IMR-90 (cell line): ENCODE measurements around the gene ZSCAN10. TPM values are rescaled to one million over a fixed set of nuclear protein-coding genes. Genes with fewer than 3 reads are reported as not detected.

Experiments used
- ATAC-seq: fragments of 200-7000 bp; cut with Tn5 transposase; 2 replicates; pipeline ENCODE4 v1.9.1; 2020; ENCODE audit warnings: low read depth, mild to moderate bottlenecking, moderate library complexity
- BruUV-seq: library from RNA; stranded (reverse); fragments of 400-500 nt; replicated peaks from 2 replicates; lab custom pipeline; 2021; lab: Mats Ljungman, UMichigan
- CTCF ChIA-PET: fragments of 300-600 bp; formaldehyde crosslinking; extraction: SDS; loops from one replicate; lab custom pipeline; 2021; ENCODE audit warnings: antibody characterized with exemption; lab: Yijun Ruan, JAX
- POLR2A ChIA-PET: fragments of 300-600 bp; sonication (Branson Sonifier 250); formaldehyde crosslinking; loops from one replicate; lab custom pipeline; 2022; ENCODE audit warnings: antibody characterized with exemption; ENCODE audit not compliant: unreplicated experiment; lab: Charles Lee
- DNase-seq: peaks from one replicate; pipeline ENCODE4 v3.0.0; 2013
- H2AFZ ChIP-seq: replicated peaks from 2 replicates; pipeline ENCODE3; 2013; ENCODE audit warnings: low read length, mild to moderate bottlenecking; ENCODE audit not compliant: poor library complexity
- H2AK5ac ChIP-seq: 2 replicates; pipeline ENCODE4 v1.6.1; 2013; ENCODE audit warnings: low read depth, low read length, inconsistent platforms
- H2AK9ac ChIP-seq: replicated peaks from 2 replicates; pipeline ENCODE3; 2013; ENCODE audit warnings: mild to moderate bottlenecking, low read depth, low read length, moderate library complexity; ENCODE audit not compliant: poor library complexity
- H2BK120ac ChIP-seq: 2 replicates; pipeline ENCODE4 v1.6.1; 2013; ENCODE audit warnings: low read depth, low read length, inconsistent platforms
- H2BK15ac ChIP-seq: 3 replicates; pipeline ENCODE4 v1.6.1; 2013; ENCODE audit warnings: low read depth, low read length, inconsistent platforms
- H2BK20ac ChIP-seq: 2 replicates; pipeline ENCODE4 v1.6.1; 2013; ENCODE audit warnings: low read depth, mild to moderate bottlenecking, inconsistent platforms, low read length, moderate library complexity
- H2BK5ac ChIP-seq: 2 replicates; pipeline ENCODE4 v1.6.1; 2013; ENCODE audit warnings: mild to moderate bottlenecking, low read depth, low read length, inconsistent platforms; ENCODE audit not compliant: poor library complexity, severe bottlenecking
- H3K14ac ChIP-seq: replicated peaks from 2 replicates; pipeline ENCODE4 v1.6.1; 2013; ENCODE audit warnings: low read depth, low read length, inconsistent platforms
- H3K18ac ChIP-seq: 2 replicates; pipeline ENCODE4 v1.6.1; 2013; ENCODE audit warnings: low read depth, low read length, control low read depth
- H3K23ac ChIP-seq: 2 replicates; pipeline ENCODE4 v1.6.1; 2013; ENCODE audit warnings: low read depth, low read length, inconsistent platforms
- H3K27ac ChIP-seq: 2 replicates; pipeline ENCODE4 v1.5.1; 2013; ENCODE audit warnings: mild to moderate bottlenecking, control low read depth, low read length; ENCODE audit not compliant: insufficient read depth
- H3K27me3 ChIP-seq: 2 replicates; pipeline ENCODE4 v1.6.1; 2013; ENCODE audit warnings: low read length; ENCODE audit not compliant: control insufficient read depth, insufficient read depth
- H3K36me3 ChIP-seq: 2 replicates; pipeline ENCODE4 v1.6.1; 2013; ENCODE audit warnings: low read length, mixed read lengths; ENCODE audit not compliant: control insufficient read depth, insufficient read depth
- H3K4ac ChIP-seq: 2 replicates; pipeline ENCODE4 v1.6.1; 2013; ENCODE audit warnings: low read depth, low read length, inconsistent platforms
- H3K4me1 ChIP-seq: 2 replicates; pipeline ENCODE4 v1.6.1; 2013; ENCODE audit warnings: low read length, mixed read lengths; ENCODE audit not compliant: control insufficient read depth, insufficient read depth
- H3K4me2 ChIP-seq: 2 replicates; pipeline ENCODE4 v1.6.1; 2013; ENCODE audit warnings: low read depth, mild to moderate bottlenecking, control low read depth, low read length, moderate library complexity
- H3K4me3 ChIP-seq: 2 replicates; pipeline ENCODE4 v1.5.1; 2013; ENCODE audit warnings: low read depth, mild to moderate bottlenecking, control low read depth, low read length, moderate library complexity; ENCODE audit not compliant: insufficient read depth
- H3K56ac ChIP-seq: 2 replicates; pipeline ENCODE4 v1.6.1; 2013; ENCODE audit warnings: low read length, inconsistent platforms; ENCODE audit not compliant: insufficient read depth; ENCODE audit errors: extremely low read depth
- H3K79me1 ChIP-seq, 2 experiments: 2 replicates each; pipeline ENCODE4 v1.6.1; 2013; ENCODE audit warnings: low read length in 2 of 2, inconsistent platforms in 1 of 2, low read depth in 1 of 2
- H3K9ac ChIP-seq: 2 replicates; pipeline ENCODE4 v1.6.1; 2013; ENCODE audit warnings: low read depth, low read length, control low read depth
- H3K9me1 ChIP-seq: 2 replicates; pipeline ENCODE4 v1.6.1; 2013; ENCODE audit warnings: low read length, inconsistent platforms; ENCODE audit not compliant: insufficient read depth
- H3K9me3 ChIP-seq: 2 replicates; pipeline ENCODE4 v1.6.1; 2013; ENCODE audit warnings: low read length; ENCODE audit not compliant: control insufficient read depth, insufficient read depth
- H4K20me1 ChIP-seq: 2 replicates; pipeline ENCODE4 v1.6.1; 2013; ENCODE audit warnings: low read length, inconsistent platforms; ENCODE audit not compliant: insufficient read depth
- H4K5ac ChIP-seq: 2 replicates; pipeline ENCODE4 v1.6.1; 2013; ENCODE audit warnings: mild to moderate bottlenecking, low read depth, low read length, control low read depth
- H4K8ac ChIP-seq, 2 experiments: 2 replicates each; pipeline ENCODE4 v1.6.1; 2013; ENCODE audit warnings: low read depth in 2 of 2, low read length in 2 of 2, control low read depth in 1 of 2, inconsistent platforms in 1 of 2
- H4K91ac ChIP-seq: 2 replicates; pipeline ENCODE4 v1.6.1; 2013; ENCODE audit warnings: low read depth, low read length, inconsistent platforms; ENCODE audit not compliant: insufficient read depth
- CEBPB ChIP-seq: IDR thresholded peaks from 2 replicates; pipeline ENCODE4 v1.6.1; 2012; ENCODE audit warnings: low read depth, low read length, improper control_type of control experiment
- FOS ChIP-seq: fragments of 150-350 bp; IDR thresholded peaks from 2 replicates; pipeline ENCODE4 v1.6.1; 2016; ENCODE audit warnings: low read depth, low read length
- MXI1 ChIP-seq: IDR thresholded peaks from 2 replicates; pipeline ENCODE4 v1.6.1; 2012; ENCODE audit warnings: low read depth, mild to moderate bottlenecking, low read length, moderate library complexity, borderline replicate concordance
- POLR2A ChIP-seq: IDR thresholded peaks from 2 replicates; pipeline ENCODE4 v1.6.1; 2012; ENCODE audit warnings: mild to moderate bottlenecking, low read depth, low read length
- SMC3 ChIP-seq: fragments of 150-350 bp; IDR thresholded peaks from 2 replicates; pipeline ENCODE4 v1.6.1; 2016; ENCODE audit warnings: low read depth, mild to moderate bottlenecking, antibody characterized with exemption, low read length, moderate library complexity
- WGBS, 2 experiments: methylation state at CpG; one replicate each; pipeline versions ENCODE4 v1.1.5 to v1.1.7; 2013; ENCODE audit warnings: missing lambda C conversion rate in 2 of 2; ENCODE audit not compliant: insufficient read length in 1 of 2; ENCODE audit errors: extremely low coverage in 2 of 2; 5-methylcytosine and 5-hydroxymethylcytosine counted together
- dilution Hi-C: fragments of 300-500 bp; cut with HindIII; formaldehyde crosslinking; loops from one replicate; pipeline ENCODE4 v1.14.3; 2018; ENCODE audit warnings: low sequenced_read_pairs; ENCODE audit not compliant: unreplicated experiment
- in situ Hi-C: fragments of 300-500 bp; cut with MboI; formaldehyde crosslinking; loops from 3 replicates; pipeline ENCODE4 v1.14.3; 2019; ENCODE audit warnings: low sequenced_read_pairs, inconsistent platforms, mixed read lengths
- intact Hi-C: fragments of 100-400 bp; cut with micrococcal nuclease; formaldehyde crosslinking; loops from 2 replicates; pipeline ENCODE4 v1.10.0; 2022
- polyA plus RNA-seq, 3 experiments: library from polyadenylated mRNA; depleted of rRNA; stranded (reverse); fragments of >200 nt; gene quantifications; 2 replicates each; pipeline ENCODE4 v1.2.3, GENCODE V29; 2012; ENCODE audit warnings: low replicate concordance in 1 of 3
- total RNA-seq: library from RNA; depleted of rRNA; stranded (reverse); fragments of >200 nt; gene quantifications from 2 replicates; pipeline ENCODE4 v1.2.3, GENCODE V29; 2012
- TF ChIP-seq, protein P1 (sequence below): conservative IDR thresholded peaks from 2 replicates; pipeline ENCODE4 v1.5.1; 2012; ENCODE audit warnings: mild to moderate bottlenecking, low read depth, low read length, improper control_type of control experiment
- TF ChIP-seq, protein P2 (sequence below): fragments of 150-350 bp; IDR thresholded peaks from 2 replicates; pipeline ENCODE4 v1.6.1; 2016; ENCODE audit warnings: low read depth, mild to moderate bottlenecking, low read length, moderate library complexity, borderline replicate concordance
- TF ChIP-seq, protein P3 (sequence below): fragments of 150-350 bp; IDR thresholded peaks from 2 replicates; pipeline ENCODE4 v1.6.1; 2017; ENCODE audit warnings: mild to moderate bottlenecking, antibody characterized with exemption, low read length, low read depth

Gene ZSCAN10
- total and polyA plus RNA-seq, 2 of the 4 experiments (the other 2 are of a cell fraction) = not detected

DNA sequence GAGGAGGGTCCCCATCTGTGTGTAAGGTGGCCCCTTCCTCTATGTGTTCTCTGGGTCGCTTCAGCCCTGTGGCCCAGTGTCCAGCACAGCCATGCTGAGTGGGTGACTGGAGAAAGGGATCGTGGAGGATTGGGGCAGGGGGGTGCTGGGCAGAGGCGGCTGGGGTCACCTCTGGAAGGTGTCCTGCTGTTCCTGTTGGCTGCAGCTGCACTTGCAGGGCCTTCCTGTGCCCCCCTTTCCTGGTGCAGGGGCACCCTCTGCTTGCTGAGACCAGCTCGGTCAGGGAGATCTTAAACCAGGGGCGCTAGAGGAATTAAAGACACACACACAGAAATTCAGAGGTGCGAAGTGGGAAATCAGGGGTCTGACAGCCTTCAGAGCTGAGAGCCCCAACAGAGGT lies 22.5 kb downstream of the ZSCAN10 start:
- CTCF ChIA-PET = interaction anchor here (0.6 kb wide), 1 partner anchor 1127 kb away, joined by 3 read pairs; no protein-coding TSS in a partner anchor

More for the DNA sequence above, 22.5 kb downstream of the ZSCAN10 start:
- Histone ChIP-seq H2AK5ac (no peak overlapping the region), H3K56ac (no peak overlapping the region), H3K4ac (no peak overlapping the region), H2AFZ (no peak overlapping the region), H2BK120ac (no peak overlapping the region), H3K14ac (no peak overlapping the region), H3K9me1 (peaks cover 6% of the 10 kb centered on the region; the same call in 1 of the 2 replicates), H4K8ac (no peak overlapping the region), H4K5ac (no peak overlapping the region), H2BK15ac (no peak overlapping the region), H3K27ac (no peak overlapping the region), H3K18ac (no peak overlapping the region), H3K9ac (no peak overlapping the region), H2BK20ac (no peak overlapping the region), H3K9me3 (no peaks in the 10 kb centered on the region), H2BK5ac (no peak overlapping the region), H4K20me1 (no peaks in the 10 kb centered on the region), H3K4me2 (no peak overlapping the region), H3K36me3 (no peaks in the 10 kb centered on the region), H4K91ac (no peak overlapping the region), H3K4me1 (no peaks in the 10 kb centered on the region), H2AK9ac (no peak overlapping the region), H3K4me3 (no peak overlapping the region), H3K79me1 (no peaks in the 10 kb centered on the region), H3K27me3 (peaks cover 53% of the 10 kb centered on the region), H3K23ac (no peak overlapping the region)
- in situ Hi-C loops (no loop called here), dilution Hi-C loops (no loop called here), intact Hi-C loops (no loop called here)
- no peak for DNase-seq
- POLR2A ChIA-PET = interaction anchor here (0.6 kb wide), 1 partner anchor 87 kb away, joined by 3 read pairs; no protein-coding TSS in a partner anchor
- TF ChIP-seq, protein P1, sequence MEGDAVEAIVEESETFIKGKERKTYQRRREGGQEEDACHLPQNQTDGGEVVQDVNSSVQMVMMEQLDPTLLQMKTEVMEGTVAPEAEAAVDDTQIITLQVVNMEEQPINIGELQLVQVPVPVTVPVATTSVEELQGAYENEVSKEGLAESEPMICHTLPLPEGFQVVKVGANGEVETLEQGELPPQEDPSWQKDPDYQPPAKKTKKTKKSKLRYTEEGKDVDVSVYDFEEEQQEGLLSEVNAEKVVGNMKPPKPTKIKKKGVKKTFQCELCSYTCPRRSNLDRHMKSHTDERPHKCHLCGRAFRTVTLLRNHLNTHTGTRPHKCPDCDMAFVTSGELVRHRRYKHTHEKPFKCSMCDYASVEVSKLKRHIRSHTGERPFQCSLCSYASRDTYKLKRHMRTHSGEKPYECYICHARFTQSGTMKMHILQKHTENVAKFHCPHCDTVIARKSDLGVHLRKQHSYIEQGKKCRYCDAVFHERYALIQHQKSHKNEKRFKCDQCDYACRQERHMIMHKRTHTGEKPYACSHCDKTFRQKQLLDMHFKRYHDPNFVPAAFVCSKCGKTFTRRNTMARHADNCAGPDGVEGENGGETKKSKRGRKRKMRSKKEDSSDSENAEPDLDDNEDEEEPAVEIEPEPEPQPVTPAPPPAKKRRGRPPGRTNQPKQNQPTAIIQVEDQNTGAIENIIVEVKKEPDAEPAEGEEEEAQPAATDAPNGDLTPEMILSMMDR = no peak
- TF ChIP-seq, protein P2, sequence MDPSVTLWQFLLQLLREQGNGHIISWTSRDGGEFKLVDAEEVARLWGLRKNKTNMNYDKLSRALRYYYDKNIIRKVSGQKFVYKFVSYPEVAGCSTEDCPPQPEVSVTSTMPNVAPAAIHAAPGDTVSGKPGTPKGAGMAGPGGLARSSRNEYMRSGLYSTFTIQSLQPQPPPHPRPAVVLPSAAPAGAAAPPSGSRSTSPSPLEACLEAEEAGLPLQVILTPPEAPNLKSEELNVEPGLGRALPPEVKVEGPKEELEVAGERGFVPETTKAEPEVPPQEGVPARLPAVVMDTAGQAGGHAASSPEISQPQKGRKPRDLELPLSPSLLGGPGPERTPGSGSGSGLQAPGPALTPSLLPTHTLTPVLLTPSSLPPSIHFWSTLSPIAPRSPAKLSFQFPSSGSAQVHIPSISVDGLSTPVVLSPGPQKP = no peak
- TF ChIP-seq CEBPB = no peak
- no peak for TF ChIP-seq POLR2A
- no peak for TF ChIP-seq FOS
- no peak for TF ChIP-seq MXI1
- TF ChIP-seq SMC3 = no peak
- TF ChIP-seq, protein P3, sequence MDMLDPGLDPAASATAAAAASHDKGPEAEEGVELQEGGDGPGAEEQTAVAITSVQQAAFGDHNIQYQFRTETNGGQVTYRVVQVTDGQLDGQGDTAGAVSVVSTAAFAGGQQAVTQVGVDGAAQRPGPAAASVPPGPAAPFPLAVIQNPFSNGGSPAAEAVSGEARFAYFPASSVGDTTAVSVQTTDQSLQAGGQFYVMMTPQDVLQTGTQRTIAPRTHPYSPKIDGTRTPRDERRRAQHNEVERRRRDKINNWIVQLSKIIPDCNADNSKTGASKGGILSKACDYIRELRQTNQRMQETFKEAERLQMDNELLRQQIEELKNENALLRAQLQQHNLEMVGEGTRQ = no peak
- ATAC-seq = no peak
- BruUV-seq = no TSS peak
- 47% methylated on average over 2 of the region's 6 CpGs; no CpG with 5 or more reads in 1 of the 2 experiments for WGBS, 2 experiments
